Gastrocnemius medialis (tissue), 4 donors: ENCODE results near the gene CELSR1. TPM values are rescaled to one million over a fixed set of nuclear protein-coding genes. Genes with fewer than 3 reads are reported as not detected.

ENCODE experiments used
- ATAC-seq, 2 donors: fragments of 150-250 bp; one replicate each; pipeline ENCODE4 v1.9.1; 2016
- DNase-seq, 2 donors: peaks; one replicate each; pipeline ENCODE4 v3.0.0-alpha.2; 2019
- H3K27ac ChIP-seq, 4 donors: fragments of 200-600 bp; sonication (generic); 1 replicate in 1 of 4; 2 replicates in 3 of 4; pipeline ENCODE4 v1.5.1; 2016 to 2018; ENCODE audit warnings: mild to moderate bottlenecking in 2 of 4, moderate library complexity in 1 of 4
- H3K27me3 ChIP-seq, 3 donors: fragments of 200-600 bp; sonication (generic) in 2 of 3; 1 replicate in 1 of 3; 2 replicates in 2 of 3; pipeline versions ENCODE4 v1.5.1 to v1.6.0; 2016 to 2019; ENCODE audit warnings: mild to moderate bottlenecking in 1 of 3, moderate library complexity in 1 of 3
- H3K36me3 ChIP-seq, 2 donors: fragments of 200-600 bp; sonication (generic) in 1 of 2; one replicate each; pipeline ENCODE4 v1.5.1; 2017 to 2018
- H3K4me1 ChIP-seq, 2 donors: fragments of 200-600 bp; sonication (generic) in 1 of 2; one replicate each; pipeline ENCODE4 v1.5.1; 2016 to 2017; ENCODE audit warnings: mild to moderate bottlenecking in 2 of 2
- H3K4me3 ChIP-seq, 4 donors: fragments of 200-600 bp; sonication (generic) in 3 of 4; 1 replicate in 1 of 4; 2 replicates in 3 of 4; pipeline ENCODE4 v1.5.1; 2016 to 2019; ENCODE audit warnings: mild to moderate bottlenecking in 2 of 4
- H3K9me3 ChIP-seq, 3 donors: fragments of 200-600 bp; sonication (generic) in 2 of 3; 1 replicate in 1 of 3; 2 replicates in 2 of 3; pipeline ENCODE4 v1.5.1; 2016 to 2019
- POLR2A ChIP-seq, 2 donors: fragments of 450-650 bp; IDR thresholded peaks; one replicate each; pipeline ENCODE4 v1.6.1; 2017; ENCODE audit warnings: antibody characterized with exemption in 2 of 2, mild to moderate bottlenecking in 2 of 2, moderate library complexity in 2 of 2
- in situ Hi-C, 4 donors: fragments of 200-750 bp; cut with MboI; loops; one replicate each; pipeline versions ENCODE4 v1.15.0 to v1.8.0; 2017; ENCODE audit warnings: low sequenced_read_pairs in 4 of 4
- intact Hi-C: fragments of 100-400 bp; cut with DNase I; formaldehyde crosslinking; loops from one replicate; pipeline ENCODE4 v1.15.1; 2023; ENCODE audit warnings: low total_unique reads
- total RNA-seq, 4 donors: library from RNA; depleted of rRNA; stranded (reverse); fragments of >200 nt; gene quantifications; one replicate each; pipeline versions ENCODE4 v1.1.0 to v1.2.3, GENCODE V29; 2016
- TF ChIP-seq, protein P1 (sequence below), 5 experiments: fragments of 450-650 bp in 3 of 5; fragments of 200-600 bp in 2 of 5; sonication (generic) in 2 of 5; IDR thresholded peaks in 4 of 5; conservative IDR thresholded peaks in 1 of 5; 1 replicate in 4 of 5; 2 replicates in 1 of 5; pipeline ENCODE4 v1.5.1; 2016 to 2019; ENCODE audit warnings: antibody characterized with exemption in 5 of 5, mild to moderate bottlenecking in 3 of 5, moderate library complexity in 3 of 5

The CELSR1 gene
- total RNA-seq, 4 donors from 2014 or later, result 0.10 to 1.5 (median 0.87) TPM

DNA sequence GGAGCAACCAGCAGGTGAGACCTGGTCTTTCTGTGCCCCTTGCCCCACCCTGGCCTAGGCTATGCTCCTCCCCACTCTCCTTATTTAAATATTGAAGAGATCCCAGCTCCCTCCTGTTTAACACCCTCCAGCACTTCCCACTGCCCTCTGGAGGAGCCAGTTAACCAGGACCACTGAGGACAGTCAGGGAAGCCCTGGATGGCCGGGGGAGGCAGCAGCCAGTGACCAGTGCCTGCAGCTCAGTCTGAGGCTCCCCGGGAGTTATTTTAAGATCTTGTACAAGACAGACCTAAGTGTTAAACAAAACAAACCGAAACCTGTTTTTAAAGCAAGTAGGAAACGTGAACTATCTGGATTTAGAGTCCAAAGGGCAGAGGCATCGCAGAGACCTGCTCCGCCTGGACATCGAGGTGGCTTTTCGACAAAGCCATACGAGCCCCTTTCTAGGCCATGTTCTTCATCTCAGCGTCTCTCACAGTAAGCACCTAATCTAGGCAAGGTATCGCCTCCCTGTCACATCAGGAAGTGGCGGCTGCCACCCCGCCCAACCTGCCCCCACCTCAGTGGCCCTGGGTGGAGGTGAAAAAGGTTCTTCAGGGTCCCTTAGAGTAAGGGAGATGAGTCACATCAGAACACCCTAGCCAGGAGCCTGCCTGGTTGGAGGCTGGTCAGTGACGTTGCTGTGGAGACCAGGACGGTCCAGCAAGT, 166.7 kb downstream of the CELSR1 start:
- no peak for ATAC-seq
- H3K36me3 ChIP-seq, result no peaks in the 10 kb centered on the region
- peaks cover 0 to 4% (median 0%) of the 10 kb centered on the region in 3 donors for H3K27me3 ChIP-seq
- TF ChIP-seq POLR2A (IDR thresholded peaks at IDR 0.05), result no peak
- TF ChIP-seq, protein P1, sequence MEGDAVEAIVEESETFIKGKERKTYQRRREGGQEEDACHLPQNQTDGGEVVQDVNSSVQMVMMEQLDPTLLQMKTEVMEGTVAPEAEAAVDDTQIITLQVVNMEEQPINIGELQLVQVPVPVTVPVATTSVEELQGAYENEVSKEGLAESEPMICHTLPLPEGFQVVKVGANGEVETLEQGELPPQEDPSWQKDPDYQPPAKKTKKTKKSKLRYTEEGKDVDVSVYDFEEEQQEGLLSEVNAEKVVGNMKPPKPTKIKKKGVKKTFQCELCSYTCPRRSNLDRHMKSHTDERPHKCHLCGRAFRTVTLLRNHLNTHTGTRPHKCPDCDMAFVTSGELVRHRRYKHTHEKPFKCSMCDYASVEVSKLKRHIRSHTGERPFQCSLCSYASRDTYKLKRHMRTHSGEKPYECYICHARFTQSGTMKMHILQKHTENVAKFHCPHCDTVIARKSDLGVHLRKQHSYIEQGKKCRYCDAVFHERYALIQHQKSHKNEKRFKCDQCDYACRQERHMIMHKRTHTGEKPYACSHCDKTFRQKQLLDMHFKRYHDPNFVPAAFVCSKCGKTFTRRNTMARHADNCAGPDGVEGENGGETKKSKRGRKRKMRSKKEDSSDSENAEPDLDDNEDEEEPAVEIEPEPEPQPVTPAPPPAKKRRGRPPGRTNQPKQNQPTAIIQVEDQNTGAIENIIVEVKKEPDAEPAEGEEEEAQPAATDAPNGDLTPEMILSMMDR (IDR thresholded peaks at IDR 0.05 in 4 of 5, conservative IDR thresholded peaks at IDR 0.05 in 1 of 5), result no peak
- intact Hi-C loops (no loop called here), in situ Hi-C loops (loop anchor here in 1 of 4 donors (25.0 kb wide), 1 partner anchor 167 kb away; the partner anchor contains the start of gene CELSR1)
- H3K4me3 ChIP-seq, result no peak overlapping the region
- H3K4me1 ChIP-seq, result no peaks in the 10 kb centered on the region
- no peaks in the 10 kb centered on the region for H3K9me3 ChIP-seq
- H3K27ac ChIP-seq, result no peak overlapping the region
- DNase-seq, result no peak

DNA sequence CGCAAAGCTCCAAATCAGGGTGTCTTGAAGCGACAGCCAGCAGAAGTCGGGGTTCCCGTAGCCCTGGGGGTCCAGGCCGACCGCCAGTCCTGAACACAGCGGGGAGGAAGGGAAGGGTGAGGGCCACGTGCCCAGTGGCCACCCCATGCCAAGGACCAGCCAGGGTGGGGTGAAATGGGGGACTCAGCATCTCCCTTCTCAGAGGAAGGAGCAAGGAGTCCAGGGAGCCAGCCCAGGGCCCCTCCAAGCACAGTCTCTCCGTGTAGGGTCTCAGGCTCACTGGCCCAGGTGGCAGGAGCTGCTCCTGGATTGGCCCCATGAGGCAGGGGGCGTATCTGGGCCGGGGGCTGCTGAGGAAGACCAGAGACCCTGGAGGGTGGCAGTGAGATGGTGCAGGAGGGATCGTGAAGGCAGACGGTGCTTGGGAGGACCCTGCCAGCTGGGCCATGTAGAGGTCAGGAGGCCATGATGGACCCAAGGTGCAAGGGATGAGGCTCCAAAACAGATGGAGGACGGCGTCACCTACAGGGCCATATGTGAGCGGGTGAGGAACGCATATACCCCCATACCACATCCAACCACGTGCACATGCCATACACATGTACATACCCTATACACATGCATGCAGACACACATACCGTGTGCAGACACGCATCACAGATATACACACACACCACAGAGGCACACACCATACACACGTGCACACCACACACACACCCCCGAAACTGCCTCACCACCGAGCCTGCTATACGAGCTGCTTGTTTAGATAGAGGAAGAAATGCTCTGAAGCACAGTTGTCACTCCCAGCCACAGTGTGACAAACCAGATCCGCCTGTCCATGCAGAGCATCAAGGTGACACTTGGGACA, 167.5 kb downstream of the CELSR1 start:
- H3K27ac ChIP-seq, result no peak overlapping the region
- ATAC-seq, result no peak
- intact Hi-C loops, result no loop called here

DNA sequence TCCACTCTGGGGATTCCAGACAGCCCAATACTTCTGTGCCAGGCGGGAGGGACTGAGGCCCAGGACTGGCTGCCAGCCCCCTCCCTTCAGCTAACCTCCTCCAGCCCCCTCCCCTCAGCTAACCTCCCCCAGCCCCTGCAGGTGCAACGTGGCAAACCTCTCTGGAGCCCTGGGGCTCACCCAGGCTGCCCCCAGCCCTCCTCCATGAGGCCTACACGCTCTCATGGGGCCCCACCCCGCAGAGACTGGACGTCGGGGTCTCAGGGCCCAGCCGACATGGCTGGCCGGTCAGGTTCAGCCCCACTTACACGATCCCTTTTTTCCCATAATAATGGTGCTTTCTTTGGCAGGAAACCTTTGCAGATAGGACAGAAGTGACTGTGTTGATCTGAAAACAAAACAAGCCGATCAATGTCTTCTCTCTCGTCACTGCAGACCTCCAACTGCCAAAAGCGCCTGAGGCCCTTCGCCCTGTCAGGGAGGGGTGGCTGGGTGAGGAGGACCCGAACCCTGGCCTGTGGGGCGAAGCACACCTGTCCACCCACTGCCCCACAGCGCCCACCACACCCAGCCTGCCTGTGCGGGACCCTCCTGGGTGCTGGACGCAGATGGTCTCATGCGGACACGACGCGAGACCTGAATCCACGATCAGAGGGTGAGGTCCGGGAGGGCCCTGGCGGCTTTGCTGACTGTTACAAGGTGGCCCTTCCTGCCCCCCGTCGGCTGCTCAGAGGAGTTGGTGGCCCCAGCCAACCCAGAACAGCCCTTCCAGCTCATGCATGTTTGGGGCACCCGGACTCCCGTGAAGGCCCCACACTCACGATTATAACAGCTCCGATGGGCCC, 168.3 kb downstream of the CELSR1 start:
- intact Hi-C loops, result no loop called here
- no peak for TF ChIP-seq POLR2A (IDR thresholded peaks at IDR 0.05)
- TF ChIP-seq, protein P1 (IDR thresholded peaks at IDR 0.05 in 4 of 5, conservative IDR thresholded peaks at IDR 0.05 in 1 of 5), result no peak
- no peak for DNase-seq

More for the DNA sequence above, 167.5 kb downstream of the CELSR1 start:
- no peak overlapping the region for H3K4me3 ChIP-seq
- H3K36me3 ChIP-seq, result no peaks in the 10 kb centered on the region
- no peaks in the 10 kb centered on the region for H3K9me3 ChIP-seq
- DNase-seq, result no peak
- H3K27me3 ChIP-seq, result peaks cover 1 to 6% (median 5%) of the 10 kb centered on the region in 3 donors
- no peaks in the 10 kb centered on the region for H3K4me1 ChIP-seq
- TF ChIP-seq, protein P1 (IDR thresholded peaks at IDR 0.05 in 4 of 5, conservative IDR thresholded peaks at IDR 0.05 in 1 of 5), result no peak
- no peak for TF ChIP-seq POLR2A (IDR thresholded peaks at IDR 0.05)
- in situ Hi-C loops, result loop anchor here in 2 of 4 donors (10.0 to 25.0 kb wide), 2 partner anchors 167 to 175 kb away; partner anchors contain the start of gene CELSR1 (in 1 of the 2)

DNA sequence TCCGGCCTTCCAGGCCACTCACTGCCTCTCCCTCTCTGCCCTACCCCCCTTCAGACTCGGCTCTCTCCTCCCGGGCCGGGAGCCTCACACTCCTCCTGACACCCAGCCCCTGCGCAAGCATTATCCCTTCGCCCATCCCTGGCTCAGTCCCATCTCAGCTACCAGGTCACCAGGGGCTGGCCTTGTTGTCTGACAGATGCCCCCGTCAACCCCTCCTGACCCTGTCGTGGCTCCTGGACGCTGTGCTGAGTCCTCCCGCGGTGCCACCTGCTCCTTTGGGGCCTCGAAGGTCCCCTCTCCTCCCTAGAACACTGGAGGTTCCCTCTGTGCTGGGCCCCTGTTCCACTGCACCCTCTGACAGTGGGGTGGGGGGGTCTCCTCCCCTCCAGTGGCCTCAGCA, 169.0 kb downstream of the CELSR1 start:
- Histone ChIP-seq H3K36me3 (no peaks in the 10 kb centered on the region), H3K4me3 (no peak overlapping the region), H3K27me3 (peaks cover 4 to 13% (median 13%) of the 10 kb centered on the region in 3 donors), H3K9me3 (no peaks in the 10 kb centered on the region), H3K4me1 (no peaks in the 10 kb centered on the region), H3K27ac (no peak overlapping the region)
- no peak for ATAC-seq
- TF ChIP-seq, protein P1 (IDR thresholded peaks at IDR 0.05 in 4 of 5, conservative IDR thresholded peaks at IDR 0.05 in 1 of 5), result no peak
- TF ChIP-seq POLR2A (IDR thresholded peaks at IDR 0.05), result no peak
- intact Hi-C loops, result no loop called here
- no peak for DNase-seq
- in situ Hi-C loops, result loop anchor here in 2 of 4 donors (10.0 to 25.0 kb wide), 2 partner anchors 169 to 176 kb away; partner anchors contain the start of gene CELSR1 (in 1 of the 2)

More for the DNA sequence above, 168.3 kb downstream of the CELSR1 start:
- Histone ChIP-seq H3K27ac (no peak overlapping the region), H3K4me1 (no peaks in the 10 kb centered on the region), H3K27me3 (peaks cover 4 to 13% (median 12%) of the 10 kb centered on the region in 3 donors), H3K9me3 (no peaks in the 10 kb centered on the region), H3K36me3 (no peaks in the 10 kb centered on the region), H3K4me3 (no peak overlapping the region)
- ATAC-seq, result no peak
- in situ Hi-C loops, result loop anchor here in 2 of 4 donors (10.0 to 25.0 kb wide), 2 partner anchors 168 to 176 kb away; partner anchors contain the start of gene CELSR1 (in 1 of the 2)
